ENCODE data around the gene AP2S1.

GRCh38 chr19:46880431-46880830 is 29.8 kb upstream of the AP2S1 start:
- TF ChIP-seq POLR2AphosphoS5 (IDR thresholded peaks at IDR 0.05; ENCODE audit: low read depth, low read length) = no peak
- TF ChIP-seq, protein P1, sequence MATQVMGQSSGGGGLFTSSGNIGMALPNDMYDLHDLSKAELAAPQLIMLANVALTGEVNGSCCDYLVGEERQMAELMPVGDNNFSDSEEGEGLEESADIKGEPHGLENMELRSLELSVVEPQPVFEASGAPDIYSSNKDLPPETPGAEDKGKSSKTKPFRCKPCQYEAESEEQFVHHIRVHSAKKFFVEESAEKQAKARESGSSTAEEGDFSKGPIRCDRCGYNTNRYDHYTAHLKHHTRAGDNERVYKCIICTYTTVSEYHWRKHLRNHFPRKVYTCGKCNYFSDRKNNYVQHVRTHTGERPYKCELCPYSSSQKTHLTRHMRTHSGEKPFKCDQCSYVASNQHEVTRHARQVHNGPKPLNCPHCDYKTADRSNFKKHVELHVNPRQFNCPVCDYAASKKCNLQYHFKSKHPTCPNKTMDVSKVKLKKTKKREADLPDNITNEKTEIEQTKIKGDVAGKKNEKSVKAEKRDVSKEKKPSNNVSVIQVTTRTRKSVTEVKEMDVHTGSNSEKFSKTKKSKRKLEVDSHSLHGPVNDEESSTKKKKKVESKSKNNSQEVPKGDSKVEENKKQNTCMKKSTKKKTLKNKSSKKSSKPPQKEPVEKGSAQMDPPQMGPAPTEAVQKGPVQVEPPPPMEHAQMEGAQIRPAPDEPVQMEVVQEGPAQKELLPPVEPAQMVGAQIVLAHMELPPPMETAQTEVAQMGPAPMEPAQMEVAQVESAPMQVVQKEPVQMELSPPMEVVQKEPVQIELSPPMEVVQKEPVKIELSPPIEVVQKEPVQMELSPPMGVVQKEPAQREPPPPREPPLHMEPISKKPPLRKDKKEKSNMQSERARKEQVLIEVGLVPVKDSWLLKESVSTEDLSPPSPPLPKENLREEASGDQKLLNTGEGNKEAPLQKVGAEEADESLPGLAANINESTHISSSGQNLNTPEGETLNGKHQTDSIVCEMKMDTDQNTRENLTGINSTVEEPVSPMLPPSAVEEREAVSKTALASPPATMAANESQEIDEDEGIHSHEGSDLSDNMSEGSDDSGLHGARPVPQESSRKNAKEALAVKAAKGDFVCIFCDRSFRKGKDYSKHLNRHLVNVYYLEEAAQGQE (IDR thresholded peaks at IDR 0.05; ENCODE audit: insufficient read depth in 1 of 2, low read depth in 2 of 2, low read length in 2 of 2) = no peak
- no peak for TF ChIP-seq SIN3A (IDR thresholded peaks at IDR 0.05; ENCODE audit: borderline replicate concordance, insufficient read depth, low read length)
- TF ChIP-seq TAF1 (IDR thresholded peaks at IDR 0.05; ENCODE audit: borderline replicate concordance, insufficient read depth, low read length) = no peak

Measured in PFSK-1 (cell line).